ENCODE data around the gene SH3BP4.

The SH3BP4 gene

GRCh38 chr2:234974501-234975385 lies 22.9 kb downstream of the SH3BP4 start:
- Histone ChIP-seq H4K20me1 (ENCODE audit: control insufficient read depth, insufficient read depth, low read depth, low read length) (no peaks in the 10 kb centered on the region), H3K4me1 (ENCODE audit: control insufficient read depth, low read length) (no peaks in the 10 kb centered on the region), H3K79me2 (ENCODE audit: control insufficient read depth, low read length) (no peaks in the 10 kb centered on the region)

GRCh38 chr2:234975611-234976010 lies 23.8 kb downstream of the SH3BP4 start:
- Histone ChIP-seq H3K27ac (ENCODE audit: low read depth, low read length) (no peak overlapping the region), H3K9me2 (replicated peaks; ENCODE audit: control insufficient read depth, low read length) (no peaks in the 10 kb centered on the region), H4K20me1 (ENCODE audit: control insufficient read depth, insufficient read depth, low read depth, low read length) (no peaks in the 10 kb centered on the region), H3F3A (ENCODE audit: control insufficient read depth, insufficient read depth) (no peaks in the 10 kb centered on the region), H3K36me3 (ENCODE audit: control insufficient read depth, low read length) (no peaks in the 10 kb centered on the region), H3K9me3 (ENCODE audit: control insufficient read depth, insufficient read depth, low read length) (no peaks in the 10 kb centered on the region; the same call in 1 of the 2 replicates), H3K4me3 (ENCODE audit: low read length) (no peak overlapping the region), H3K27me3 (ENCODE audit: control insufficient read depth, low read length) (no peaks in the 10 kb centered on the region), H3K4me1 (ENCODE audit: control insufficient read depth, low read length) (no peaks in the 10 kb centered on the region), H3K4me2 (ENCODE audit: low read length) (no peak overlapping the region), H3K79me2 (ENCODE audit: control insufficient read depth, low read length) (no peaks in the 10 kb centered on the region)
- TF ChIP-seq EZH2phosphoT487 (IDR thresholded peaks at IDR 0.05; ENCODE audit: borderline replicate concordance, low read length) (no peak), CTCF (IDR thresholded peaks at IDR 0.05; ENCODE audit: low read depth, low read length, poor library complexity, severe bottlenecking) (no peak)

More at GRCh38 chr2:234974501-234975385, 22.9 kb downstream of the SH3BP4 start:
- Histone ChIP-seq H3K9me3 (ENCODE audit: control insufficient read depth, insufficient read depth, low read length) (no peaks in the 10 kb centered on the region; the same call in 1 of the 2 replicates), H3F3A (ENCODE audit: control insufficient read depth, insufficient read depth) (no peaks in the 10 kb centered on the region), H3K27me3 (ENCODE audit: control insufficient read depth, low read length) (no peaks in the 10 kb centered on the region), H3K27ac (ENCODE audit: low read depth, low read length) (no peak overlapping the region), H3K4me3 (ENCODE audit: low read length) (no peak overlapping the region), H3K36me3 (ENCODE audit: control insufficient read depth, low read length) (no peaks in the 10 kb centered on the region), H3K4me2 (ENCODE audit: low read length) (no peak overlapping the region), H3K9me2 (replicated peaks; ENCODE audit: control insufficient read depth, low read length) (no peaks in the 10 kb centered on the region)
- TF ChIP-seq CTCF (IDR thresholded peaks at IDR 0.05; ENCODE audit: low read depth, low read length, poor library complexity, severe bottlenecking) (no peak), EZH2phosphoT487 (IDR thresholded peaks at IDR 0.05; ENCODE audit: borderline replicate concordance, low read length) (no peak)

GRCh38 chr2:234976479-234977227 lies 24.8 kb downstream of the SH3BP4 start:
- H3K36me3 ChIP-seq (ENCODE audit: control insufficient read depth, low read length): no peaks in the 10 kb centered on the region
- no peaks in the 10 kb centered on the region; the same call in 1 of the 2 replicates for H3K9me3 ChIP-seq (ENCODE audit: control insufficient read depth, insufficient read depth, low read length)
- H3K4me1 ChIP-seq (ENCODE audit: control insufficient read depth, low read length): no peaks in the 10 kb centered on the region
- no peaks in the 10 kb centered on the region for H3K27me3 ChIP-seq (ENCODE audit: control insufficient read depth, low read length)
- no peaks in the 10 kb centered on the region for H4K20me1 ChIP-seq (ENCODE audit: control insufficient read depth, insufficient read depth, low read depth, low read length)
- no peaks in the 10 kb centered on the region for H3K9me2 ChIP-seq (replicated peaks; ENCODE audit: control insufficient read depth, low read length)
- H3K79me2 ChIP-seq (ENCODE audit: control insufficient read depth, low read length): no peaks in the 10 kb centered on the region
- TF ChIP-seq CTCF (IDR thresholded peaks at IDR 0.05; ENCODE audit: low read depth, low read length, poor library complexity, severe bottlenecking): no peak
- no peak for TF ChIP-seq EZH2phosphoT487 (IDR thresholded peaks at IDR 0.05; ENCODE audit: borderline replicate concordance, low read length)
- H3F3A ChIP-seq (ENCODE audit: control insufficient read depth, insufficient read depth): no peaks in the 10 kb centered on the region
- H3K4me2 ChIP-seq (ENCODE audit: low read length): no peak overlapping the region
- H3K27ac ChIP-seq (ENCODE audit: low read depth, low read length): no peak overlapping the region
- no peak overlapping the region for H3K4me3 ChIP-seq (ENCODE audit: low read length)
